ENCODE measurements around the gene ITPK1. TPM values are rescaled to one million over a fixed set of nuclear protein-coding genes. Genes with fewer than 3 reads are reported as not detected.
A peak's percentile ranks its signal among the peaks of the same experiment; 100 is the strongest.

The ITPK1 gene
- total and polyA plus RNA-seq, 8 donors: 17.8 to 46.3 (median 28.9) TPM

GRCh38 chr14:93035585-93035916, 80.2 kb downstream of the ITPK1 start:
- Histone ChIP-seq H3K27ac (peak overlapping the region in 3 of 5 donors; percentile 47 to 56 (median 54)), H3K4me1 (peaks cover 48 to 87% (median 61%) of the 10 kb centered on the region in 4 donors), H3K27me3 (no peaks in the 10 kb centered on the region), H3K9me3 (no peaks in the 10 kb centered on the region), H3K36me3 (no peaks in the 10 kb centered on the region), H3K4me3 (no peak overlapping the region)
- intact Hi-C loops (cut with DNase I; ENCODE audit: low total_unique reads): no loop called here
- no peak for TF ChIP-seq EP300 (IDR thresholded peaks at IDR 0.05)
- TF ChIP-seq POLR2A (IDR thresholded peaks at IDR 0.05): no peak
- TF ChIP-seq, protein P1, sequence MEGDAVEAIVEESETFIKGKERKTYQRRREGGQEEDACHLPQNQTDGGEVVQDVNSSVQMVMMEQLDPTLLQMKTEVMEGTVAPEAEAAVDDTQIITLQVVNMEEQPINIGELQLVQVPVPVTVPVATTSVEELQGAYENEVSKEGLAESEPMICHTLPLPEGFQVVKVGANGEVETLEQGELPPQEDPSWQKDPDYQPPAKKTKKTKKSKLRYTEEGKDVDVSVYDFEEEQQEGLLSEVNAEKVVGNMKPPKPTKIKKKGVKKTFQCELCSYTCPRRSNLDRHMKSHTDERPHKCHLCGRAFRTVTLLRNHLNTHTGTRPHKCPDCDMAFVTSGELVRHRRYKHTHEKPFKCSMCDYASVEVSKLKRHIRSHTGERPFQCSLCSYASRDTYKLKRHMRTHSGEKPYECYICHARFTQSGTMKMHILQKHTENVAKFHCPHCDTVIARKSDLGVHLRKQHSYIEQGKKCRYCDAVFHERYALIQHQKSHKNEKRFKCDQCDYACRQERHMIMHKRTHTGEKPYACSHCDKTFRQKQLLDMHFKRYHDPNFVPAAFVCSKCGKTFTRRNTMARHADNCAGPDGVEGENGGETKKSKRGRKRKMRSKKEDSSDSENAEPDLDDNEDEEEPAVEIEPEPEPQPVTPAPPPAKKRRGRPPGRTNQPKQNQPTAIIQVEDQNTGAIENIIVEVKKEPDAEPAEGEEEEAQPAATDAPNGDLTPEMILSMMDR (IDR thresholded peaks at IDR 0.05): no peak
- TF ChIP-seq POLR2AphosphoS5 (IDR thresholded peaks at IDR 0.05): no peak
- WGBS, 5 donors: 80 to 93% (median 92%) methylated on average over 2 to 5 of the region's 5 CpGs
- no peak for DNase-seq

DNA sequence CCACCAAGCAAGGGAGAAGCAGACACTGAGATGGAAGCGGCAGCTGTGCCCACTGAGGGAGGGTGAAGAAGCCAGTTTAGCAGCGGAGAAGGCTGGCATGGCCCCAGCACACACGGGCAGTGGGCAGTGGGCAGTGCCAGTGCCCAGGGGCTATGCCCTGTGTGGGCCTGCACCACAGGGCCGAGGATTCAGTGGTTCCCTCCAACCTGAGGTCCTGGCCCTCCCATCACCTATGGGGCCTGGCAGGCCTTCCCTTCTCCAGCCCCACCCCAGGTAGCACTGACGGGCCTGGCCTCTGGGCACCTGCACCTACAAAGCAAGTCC, 81.1 kb downstream of the ITPK1 start:
- intact Hi-C loops (cut with DNase I; ENCODE audit: low total_unique reads): no loop called here
- WGBS, 5 donors: 81 to 95% (median 86%) methylated on average over 1 to 5 of the region's 5 CpGs
- Histone ChIP-seq H3K4me1 (peaks cover 39 to 85% (median 52%) of the 10 kb centered on the region in 4 donors), H3K27me3 (no peaks in the 10 kb centered on the region), H3K36me3 (no peaks in the 10 kb centered on the region), H3K9me3 (no peaks in the 10 kb centered on the region), H3K27ac (peak overlapping the region in 3 of 5 donors; percentile 1 to 56 (median 31)), H3K4me3 (no peak overlapping the region)
- DNase-seq: no peak
- TF ChIP-seq EP300 (IDR thresholded peaks at IDR 0.05): no peak
- no peak for TF ChIP-seq POLR2A (IDR thresholded peaks at IDR 0.05)
- TF ChIP-seq POLR2AphosphoS5 (IDR thresholded peaks at IDR 0.05): no peak
- TF ChIP-seq, protein P1 (IDR thresholded peaks at IDR 0.05): no peak

DNA sequence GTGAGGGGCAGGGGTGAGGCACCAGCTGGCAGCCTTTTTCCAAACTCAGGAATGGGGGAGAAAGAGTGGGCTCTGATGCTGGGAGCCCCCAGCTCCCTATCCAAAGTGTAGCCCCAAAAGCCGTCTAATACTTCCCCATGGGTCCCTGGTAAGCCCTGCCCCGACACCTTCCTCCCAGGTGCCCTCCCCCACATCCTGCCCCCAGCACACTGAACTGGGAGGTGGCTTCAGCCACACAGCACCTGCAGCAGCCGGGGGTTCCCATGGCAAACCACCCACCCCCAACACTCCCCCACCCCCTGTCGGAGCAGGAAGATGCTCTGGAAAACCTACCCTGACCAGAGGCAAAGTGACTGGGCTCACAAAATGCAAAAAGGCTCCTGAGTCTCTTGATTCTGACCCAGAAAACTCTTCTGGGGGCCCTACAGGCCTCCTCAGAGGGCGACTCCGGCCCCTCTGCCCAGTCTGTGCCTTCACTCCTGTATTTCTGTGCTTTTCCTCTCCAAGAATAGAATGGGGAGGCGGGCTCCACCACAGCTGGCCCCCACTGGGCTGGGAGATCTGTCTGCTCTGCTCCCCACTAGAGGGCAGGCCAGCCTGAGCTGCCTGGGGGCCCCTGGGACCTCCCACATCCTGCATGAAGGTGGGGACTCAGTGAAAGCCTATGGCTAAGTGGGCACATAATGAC, 81.6 kb downstream of the ITPK1 start:
- no peaks in the 10 kb centered on the region for H3K9me3 ChIP-seq
- peak overlapping the region in 3 of 5 donors; percentile 1 to 56 (median 31) for H3K27ac ChIP-seq
- no peaks in the 10 kb centered on the region for H3K36me3 ChIP-seq
- TF ChIP-seq, protein P1 (IDR thresholded peaks at IDR 0.05): peak in 1 of 7 experiments; percentile 18
- TF ChIP-seq POLR2A (IDR thresholded peaks at IDR 0.05): no peak
- DNase-seq: no peak
- H3K4me1 ChIP-seq: peaks cover 36 to 80% (median 48%) of the 10 kb centered on the region in 4 donors
- 78 to 88% (median 83%) methylated on average over 5 to 7 of the region's 7 CpGs for WGBS, 5 donors
- H3K4me3 ChIP-seq: no peak overlapping the region
- no peaks in the 10 kb centered on the region for H3K27me3 ChIP-seq
- intact Hi-C loops (cut with DNase I; ENCODE audit: low total_unique reads): no loop called here

GRCh38 chr14:93033084-93033982, 82.4 kb downstream of the ITPK1 start:
- TF ChIP-seq POLR2A (IDR thresholded peaks at IDR 0.05) (no peak), POLR2AphosphoS5 (IDR thresholded peaks at IDR 0.05) (no peak), EP300 (IDR thresholded peaks at IDR 0.05) (no peak)
- TF ChIP-seq, protein P1 (IDR thresholded peaks at IDR 0.05): no peak
- peak overlapping the region in 2 of 5 donors; percentile 30 to 56 for H3K27ac ChIP-seq
- WGBS, 5 donors: 81 to 88% (median 82%) methylated on average over 6 of the region's 6 CpGs
- H3K4me1 ChIP-seq: peaks cover 36 to 74% (median 44%) of the 10 kb centered on the region in 4 donors
- no peaks in the 10 kb centered on the region for H3K9me3 ChIP-seq
- no peaks in the 10 kb centered on the region for H3K36me3 ChIP-seq
- H3K4me3 ChIP-seq: no peak overlapping the region
- intact Hi-C loops (cut with DNase I; ENCODE audit: low total_unique reads): no loop called here
- no peak for DNase-seq
- no peaks in the 10 kb centered on the region for H3K27me3 ChIP-seq

Measured in stomach (tissue), 9 donors.